NCI-H146 treated with DMSO at 0.1 percent for 48 hours (cell line): ENCODE measurements around the gene DGKA.
"Not testable (repeated sequence)": the region's sequence is repeated elsewhere in the genome, so short reads cannot be mapped to it uniquely, and the experiment has no call there.

Source experiments
- DNase-seq: peaks from one replicate; lab custom pipeline; 2025; ENCODE audit not compliant: unreplicated experiment; lab: John Stamatoyannopoulos, UW

Gene DGKA

GRCh38 chr12:55996715-55997534, 66.0 kb downstream of the DGKA start, which contains the start of gene SUOX:
Gene SUOX (plus strand): TSS chr12:55997276. CDS start chr12:56002222, 4,946 bp downstream.
- peak; percentile 95 for DNase-seq

GRCh38 chr12:55997535-55997859, 66.5 kb downstream of the DGKA start:
- DNase-seq, result no peak

DNA sequence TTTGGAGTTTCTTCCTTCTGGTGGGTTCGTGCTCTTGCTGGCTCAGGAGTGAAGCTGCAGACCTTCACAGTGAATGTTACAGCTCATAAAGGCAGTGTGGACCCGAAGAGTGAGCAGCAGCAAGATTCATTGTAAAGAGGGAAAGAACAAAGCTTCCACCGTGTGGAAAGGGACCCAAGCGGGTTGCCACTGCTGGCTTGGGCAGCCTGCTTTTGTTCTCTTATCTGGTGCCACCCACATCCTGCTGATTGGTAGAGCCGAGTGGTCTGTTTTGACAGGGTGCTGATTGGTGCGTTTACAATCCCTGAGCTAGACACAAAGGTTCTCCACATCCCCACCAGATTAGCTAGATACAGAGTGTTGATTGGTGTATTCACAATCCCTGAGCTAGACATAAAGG, 68.6 kb downstream of the DGKA start:
- DNase-seq, result not testable (repeated sequence)

DNA sequence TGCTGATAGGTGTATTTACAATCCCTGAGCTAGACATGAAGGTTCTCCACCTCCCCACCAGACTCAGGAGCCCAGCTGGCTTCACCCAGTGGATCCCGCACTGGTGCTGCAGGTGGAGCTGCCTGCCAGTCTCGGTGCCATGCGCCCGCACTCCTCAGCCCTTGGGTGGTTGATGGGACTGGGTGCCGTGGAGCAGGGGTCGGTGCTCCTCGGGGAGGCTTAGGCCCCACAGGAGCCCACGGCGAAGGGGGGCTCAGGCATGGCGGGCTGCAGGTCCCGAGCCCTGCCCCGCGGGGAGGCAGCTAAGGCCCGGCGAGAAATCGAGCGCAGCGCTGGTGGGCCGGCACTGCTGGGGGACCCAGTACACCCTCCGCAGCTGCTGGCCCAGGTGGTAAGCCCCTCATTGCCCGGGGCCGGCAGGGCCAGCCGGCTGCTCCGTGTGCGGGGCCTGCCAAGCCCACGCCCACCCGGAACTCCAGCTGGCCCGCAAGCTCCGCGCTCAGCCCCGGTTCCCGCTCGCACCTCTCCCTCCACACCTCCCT, 69.1 kb downstream of the DGKA start:
- not testable (repeated sequence) for DNase-seq

GRCh38 chr12:56001487-56002100, 70.6 kb downstream of the DGKA start:
- no peak for DNase-seq

- DNase-seq, result not testable (repeated sequence)
Observed at GRCh38 chr12:56003376-56003775, 72.4 kb downstream of the DGKA start.
